Type B pancreatic cell (in vitro differentiated cells): Measurements from ENCODE around the gene CES3. TPM values are rescaled to one million over a fixed set of nuclear protein-coding genes. Genes with fewer than 3 reads are reported as not detected.

Experiments
- DNase-seq: peaks from one replicate; pipeline ENCODE4 v3.0.0; 2021; ENCODE audit warnings: mixed read lengths; ENCODE audit not compliant: unreplicated experiment; ENCODE audit errors: extremely low spot score
- H3K27ac Mint-ChIP-seq: 2 replicates; pipeline ENCODE4 v1.8.0; 2021; ENCODE audit warnings: mild to moderate bottlenecking, mixed read lengths
- H3K27me3 Mint-ChIP-seq: 2 replicates; pipeline ENCODE4 v1.8.0; 2021; ENCODE audit warnings: mixed read lengths
- H3K36me3 Mint-ChIP-seq: 2 replicates; pipeline ENCODE4 v1.8.0; 2021; ENCODE audit warnings: mixed read lengths
- H3K4me1 Mint-ChIP-seq: one replicate; pipeline ENCODE4 v1.8.0; 2021; ENCODE audit warnings: mixed read lengths; ENCODE audit not compliant: unreplicated experiment
- H3K4me3 Mint-ChIP-seq: 2 replicates; pipeline ENCODE4 v1.8.0; 2021; ENCODE audit warnings: mild to moderate bottlenecking, mixed read lengths
- H3K9me3 Mint-ChIP-seq: 2 replicates; pipeline ENCODE4 v1.8.0; 2021; ENCODE audit warnings: mixed read lengths
- CTCF ChIP-seq: fragments of 200-600 bp; sonication (generic); conservative IDR thresholded peaks from 2 replicates; pipeline ENCODE4 v1.5.0; 2021; ENCODE audit warnings: antibody characterized with exemption, mild to moderate bottlenecking
- total RNA-seq: library from RNA; stranded (reverse); gene quantifications from 2 replicates; pipeline ENCODE4 v1.2.1, GENCODE V29; 2021; ENCODE audit warnings: low replicate concordance

Gene CES3
- total RNA-seq, 1 donor from 2014 or later: 1.1 TPM

DNA sequence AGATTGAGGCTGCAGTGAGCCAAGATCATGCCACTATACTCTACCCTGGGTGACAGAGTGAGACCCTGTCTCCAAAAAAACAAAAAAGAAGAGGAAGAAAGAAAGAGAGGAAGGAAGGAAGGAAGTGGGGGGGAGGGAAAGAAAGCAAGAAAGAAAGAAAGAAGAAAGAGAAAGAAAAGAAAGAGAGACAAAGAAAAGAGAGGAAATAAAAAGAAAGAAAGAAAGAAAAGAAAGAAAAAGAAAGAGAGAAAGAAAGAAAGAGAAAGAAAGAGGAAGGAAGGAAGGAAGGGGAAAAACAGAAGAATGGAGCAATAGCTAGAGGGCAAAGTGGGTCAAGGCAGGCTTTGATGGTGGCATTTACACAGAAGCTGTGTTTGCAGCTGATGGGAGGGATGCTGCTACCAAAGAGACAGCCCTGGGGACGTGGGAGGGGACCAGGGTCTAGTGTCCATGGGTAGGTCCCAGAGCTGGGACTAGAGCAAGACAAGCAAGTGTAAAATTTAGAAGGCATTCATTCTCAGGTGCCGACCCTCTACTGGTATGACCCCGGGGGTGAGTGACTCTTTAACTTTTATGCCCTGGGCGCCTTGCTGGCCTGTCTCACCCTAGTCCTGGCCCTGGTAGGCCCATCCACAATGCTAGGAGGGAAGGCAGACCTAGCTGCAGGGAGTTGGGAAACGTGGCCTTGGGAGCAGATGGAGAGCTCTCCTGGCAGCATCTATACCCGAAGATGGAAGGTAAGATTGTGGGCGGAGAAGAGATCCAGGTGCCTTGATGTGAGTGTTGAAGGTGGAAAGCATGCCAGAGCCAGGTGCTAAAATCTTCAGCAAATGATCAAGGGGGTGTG is 2.0 kb upstream of the CES3 start:
- Mint-ChIP-seq H3K9me3 (no peaks in the 10 kb centered on the region), H3K27ac (no peak overlapping the region), H3K27me3 (peaks cover 26% of the 10 kb centered on the region), H3K36me3 (no peaks in the 10 kb centered on the region), H3K4me1 (peaks cover under 1% of the 10 kb centered on the region), H3K4me3 (no peak overlapping the region)
- no peak for TF ChIP-seq CTCF
- DNase-seq: no peak

DNA sequence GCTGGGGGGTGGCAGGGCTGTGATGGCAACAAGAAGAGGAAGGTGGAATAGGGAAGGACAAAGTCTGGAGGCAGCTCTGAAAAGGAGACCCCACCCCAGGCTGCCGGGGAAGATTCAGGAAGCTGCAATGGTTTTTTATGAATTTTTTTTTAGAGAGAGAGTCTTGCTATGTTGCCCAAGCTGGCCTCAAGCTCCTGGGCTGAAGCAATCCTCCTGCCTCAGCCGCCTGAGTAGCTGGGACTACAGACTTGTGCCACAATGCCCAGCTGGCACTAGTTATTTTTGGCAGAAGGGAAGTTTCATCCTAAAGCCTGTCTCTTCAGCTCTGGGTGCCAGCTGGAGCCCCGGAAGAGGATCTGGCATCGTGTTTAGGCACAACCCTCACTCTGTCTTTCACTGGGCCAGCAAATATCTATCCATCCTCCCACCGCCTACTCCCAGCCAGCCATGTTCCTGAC is 1.3 kb upstream of the CES3 start:
- no peak for TF ChIP-seq CTCF
- Mint-ChIP-seq H3K27me3 (peaks cover 30% of the 10 kb centered on the region), H3K4me3 (no peak overlapping the region), H3K4me1 (no peaks in the 10 kb centered on the region), H3K9me3 (no peaks in the 10 kb centered on the region), H3K27ac (no peak overlapping the region), H3K36me3 (no peaks in the 10 kb centered on the region)
- no peak for DNase-seq

GRCh38 chr16:66960270-66960669 is 796 bp upstream of the CES3 start:
- H3K27me3 Mint-ChIP-seq: peaks cover 35% of the 10 kb centered on the region
- no peak overlapping the region for H3K4me3 Mint-ChIP-seq
- no peaks in the 10 kb centered on the region for H3K4me1 Mint-ChIP-seq
- TF ChIP-seq CTCF: no peak
- DNase-seq: no peak
- H3K9me3 Mint-ChIP-seq: no peaks in the 10 kb centered on the region
- H3K27ac Mint-ChIP-seq: no peak overlapping the region
- no peaks in the 10 kb centered on the region for H3K36me3 Mint-ChIP-seq

DNA sequence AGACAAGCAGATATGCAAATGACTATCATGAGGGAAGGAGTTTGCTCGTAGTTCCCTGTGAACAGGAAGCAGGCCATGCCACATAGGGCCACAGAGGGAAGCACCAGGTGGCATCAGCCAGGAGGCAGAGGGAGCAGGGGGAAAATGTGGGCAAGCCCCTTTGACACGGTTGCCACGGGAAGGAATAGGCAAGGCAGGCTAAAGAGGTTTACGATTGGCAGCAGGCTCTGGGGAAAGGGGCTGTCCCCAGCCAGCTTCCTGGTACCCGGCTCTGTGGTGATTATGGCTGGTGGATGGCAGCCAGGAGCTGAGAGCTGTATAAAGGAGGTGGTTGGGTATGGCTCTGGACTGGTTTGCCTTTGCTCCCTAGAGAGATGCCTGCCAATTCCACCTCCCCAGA is 848 bp downstream of the CES3 start:
- no peak overlapping the region for H3K4me3 Mint-ChIP-seq
- H3K27ac Mint-ChIP-seq: no peak overlapping the region
- no peaks in the 10 kb centered on the region for H3K4me1 Mint-ChIP-seq
- H3K9me3 Mint-ChIP-seq: no peaks in the 10 kb centered on the region
- no peak for DNase-seq
- TF ChIP-seq CTCF: no peak
- H3K36me3 Mint-ChIP-seq: no peaks in the 10 kb centered on the region
- H3K27me3 Mint-ChIP-seq: peaks cover 36% of the 10 kb centered on the region

GRCh38 chr16:66964049-66964448 is 3.0 kb downstream of the CES3 start:
- no peak for TF ChIP-seq CTCF
- Mint-ChIP-seq H3K4me3 (no peak overlapping the region), H3K27me3 (peaks cover 24% of the 10 kb centered on the region), H3K36me3 (no peaks in the 10 kb centered on the region), H3K27ac (no peak overlapping the region), H3K9me3 (no peaks in the 10 kb centered on the region), H3K4me1 (no peaks in the 10 kb centered on the region)
- no peak for DNase-seq
